Stimulated activated CD8-positive, alpha-beta memory T cell treated with anti-CD3 and anti-CD28 coated beads, Interleukin-2, amount 100 ng/mL, for 1 hour (primary cell): Measurements from ENCODE around the gene ACSF2.

Source experiments
- DNase-seq, 2 donors: peaks; one replicate each; pipeline ENCODE4 v3.0.0-alpha.2; 2020; ENCODE audit warnings: low read depth in 2 of 2

The ACSF2 gene

DNA sequence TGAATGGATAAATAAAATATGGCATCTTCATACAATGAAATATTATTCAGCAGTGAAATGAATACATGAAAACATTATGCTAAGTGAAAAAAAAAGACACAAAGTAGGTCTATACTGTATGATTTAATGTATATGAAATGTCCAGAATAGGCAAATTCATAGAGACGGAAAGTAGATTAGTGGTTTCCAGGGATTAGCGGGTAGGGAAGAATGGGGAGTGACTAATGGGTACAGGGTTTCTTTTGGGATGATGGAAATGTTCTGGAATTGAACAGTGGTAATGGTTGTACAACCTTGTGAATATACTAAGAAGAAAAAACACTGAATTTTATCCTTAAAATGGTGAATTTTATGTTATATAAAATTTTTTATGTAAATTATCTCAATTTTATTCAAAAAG, 73.7 kb downstream of the ACSF2 start:
- DNase-seq: no peak

DNA sequence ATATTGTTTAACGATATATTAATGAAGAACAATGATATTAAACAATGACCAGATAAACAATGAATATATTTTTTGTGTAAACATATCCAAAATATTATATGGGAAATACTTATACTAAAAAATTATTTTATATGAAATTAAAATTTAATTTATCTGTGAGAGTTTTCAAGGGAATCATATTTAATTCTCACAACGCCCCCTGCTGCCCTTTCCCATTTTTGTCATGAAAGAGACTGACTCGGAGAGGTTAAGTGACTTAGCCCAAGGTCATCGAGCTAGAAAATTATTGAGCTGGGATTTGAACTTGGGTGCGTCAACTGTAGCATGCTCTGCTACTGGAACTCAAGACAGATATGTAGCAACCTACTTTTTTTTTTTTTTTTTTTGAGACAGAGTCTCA, 75.0 kb downstream of the ACSF2 start:
- no peak for DNase-seq

DNA sequence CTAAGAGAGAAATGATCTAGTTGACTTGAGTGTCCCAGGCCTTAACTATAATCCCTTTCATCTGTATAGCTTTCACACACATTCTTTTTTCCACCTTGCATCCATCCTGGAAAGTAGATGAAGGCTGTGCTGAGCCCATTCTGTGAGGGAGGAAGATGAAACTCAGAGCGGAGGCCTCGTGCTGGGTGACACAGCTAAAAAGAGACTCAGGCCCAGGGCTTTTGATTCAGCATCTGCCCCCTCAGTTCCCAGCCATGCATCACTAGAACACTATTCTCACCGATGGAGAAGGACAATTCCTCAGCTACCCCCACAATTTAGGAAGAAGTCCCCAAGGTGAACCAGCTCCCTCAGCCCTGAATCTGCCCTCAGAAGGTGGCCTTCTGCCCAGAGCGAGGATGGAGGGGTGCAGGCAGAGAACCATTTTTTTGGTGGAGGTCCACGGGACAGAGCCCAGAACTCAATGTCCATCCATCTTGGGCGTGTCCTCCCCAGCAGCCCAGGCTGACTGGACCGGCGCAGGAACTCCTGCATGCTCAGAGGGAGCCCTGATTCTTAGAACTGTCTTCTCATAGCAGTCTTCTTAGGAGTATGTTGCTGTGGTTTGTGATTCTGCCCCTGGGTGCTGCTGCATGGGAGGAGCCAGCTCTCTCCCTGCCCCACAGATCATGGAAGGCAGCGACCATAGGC, 76.4 kb downstream of the ACSF2 start:
- no peak for DNase-seq

DNA sequence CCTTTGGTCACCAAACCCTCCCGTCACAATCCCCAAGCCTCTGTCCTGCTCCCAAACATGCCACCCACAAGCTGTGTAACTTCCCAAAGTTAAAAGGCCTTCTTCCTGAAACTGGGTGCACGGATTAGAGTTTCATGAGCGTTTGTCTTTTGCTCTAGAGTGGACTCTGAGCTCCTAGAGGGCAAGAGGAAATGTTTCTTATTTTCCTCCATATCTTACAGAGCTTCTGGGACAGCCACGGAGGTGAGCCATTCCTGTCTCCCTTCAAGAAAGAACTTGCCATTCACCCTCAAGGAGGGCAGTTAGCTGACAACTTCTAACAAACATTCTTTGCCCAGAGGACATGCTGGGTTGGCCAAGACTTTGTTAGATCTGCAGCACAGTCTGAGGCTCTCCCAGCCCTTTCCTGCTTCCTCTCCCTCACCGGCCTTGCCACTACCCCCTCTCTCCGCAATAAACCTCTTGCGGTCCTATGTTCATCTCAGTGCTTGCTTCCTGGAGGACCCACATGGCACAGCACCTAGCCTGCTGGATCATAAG, 79.6 kb downstream of the ACSF2 start:
- no peak for DNase-seq

DNA sequence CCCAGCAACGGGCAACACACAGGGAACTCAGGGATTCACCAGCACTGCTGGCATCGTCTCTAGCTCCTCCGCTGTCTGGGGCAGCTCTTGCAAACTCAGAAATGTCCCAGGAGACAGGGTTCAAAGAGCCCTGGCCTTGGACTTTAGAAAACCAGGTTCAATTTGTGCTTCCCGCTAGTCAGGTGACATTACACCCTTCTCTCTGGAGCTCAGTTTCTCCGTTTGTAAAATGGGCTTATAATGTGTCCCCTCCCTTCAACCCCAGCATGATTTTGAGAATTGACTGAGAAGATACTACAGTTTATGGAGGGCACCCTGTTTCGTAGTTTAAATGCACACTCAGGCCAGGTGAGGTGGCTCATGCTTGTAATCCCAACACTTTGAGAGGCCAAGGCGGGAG, 80.3 kb downstream of the ACSF2 start:
- DNase-seq: no peak

DNA sequence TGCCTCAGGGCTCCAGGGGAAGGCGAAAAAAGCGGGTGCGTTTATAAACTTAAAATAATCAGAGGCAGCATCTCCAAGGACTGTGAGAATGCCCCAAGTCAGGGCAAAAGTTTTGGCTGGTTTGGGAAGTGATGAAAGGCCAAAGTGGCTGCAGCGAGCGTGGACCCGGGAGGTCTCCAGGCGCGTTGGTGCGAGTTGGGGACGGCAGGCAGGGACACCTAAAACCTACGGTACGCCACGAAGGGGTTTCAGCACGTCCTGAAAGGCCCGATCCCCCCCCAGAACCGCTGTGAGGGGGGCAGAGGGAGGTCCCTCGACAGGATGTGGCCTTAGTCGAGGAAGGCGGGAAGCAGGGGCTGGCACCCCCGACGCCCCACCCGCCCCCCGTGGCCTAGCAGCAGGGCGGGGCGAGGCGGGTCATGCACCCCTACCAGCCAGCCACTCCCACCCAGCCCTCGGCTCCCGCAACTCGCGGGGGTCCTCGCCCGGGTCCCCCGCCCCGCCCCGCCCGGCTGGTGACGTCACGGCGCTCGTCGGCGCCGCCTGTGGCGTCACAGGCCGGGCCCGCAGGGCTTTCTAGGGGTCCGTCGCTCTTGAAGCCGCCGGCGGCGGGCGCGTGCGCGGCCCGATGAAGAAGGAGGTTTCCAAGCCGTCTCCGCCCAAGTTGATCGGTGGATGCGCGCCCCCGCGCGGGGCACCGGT, 82.0 kb downstream of the ACSF2 start, which contains the start of gene MYCBPAP:
Gene MYCBPAP, plus strand, starts transcription at position 569 of the 702 bp plus-strand sequence. CDS start 236 bp downstream, outside the sequence.
- peak; percentile 34 to 69 for DNase-seq

DNA sequence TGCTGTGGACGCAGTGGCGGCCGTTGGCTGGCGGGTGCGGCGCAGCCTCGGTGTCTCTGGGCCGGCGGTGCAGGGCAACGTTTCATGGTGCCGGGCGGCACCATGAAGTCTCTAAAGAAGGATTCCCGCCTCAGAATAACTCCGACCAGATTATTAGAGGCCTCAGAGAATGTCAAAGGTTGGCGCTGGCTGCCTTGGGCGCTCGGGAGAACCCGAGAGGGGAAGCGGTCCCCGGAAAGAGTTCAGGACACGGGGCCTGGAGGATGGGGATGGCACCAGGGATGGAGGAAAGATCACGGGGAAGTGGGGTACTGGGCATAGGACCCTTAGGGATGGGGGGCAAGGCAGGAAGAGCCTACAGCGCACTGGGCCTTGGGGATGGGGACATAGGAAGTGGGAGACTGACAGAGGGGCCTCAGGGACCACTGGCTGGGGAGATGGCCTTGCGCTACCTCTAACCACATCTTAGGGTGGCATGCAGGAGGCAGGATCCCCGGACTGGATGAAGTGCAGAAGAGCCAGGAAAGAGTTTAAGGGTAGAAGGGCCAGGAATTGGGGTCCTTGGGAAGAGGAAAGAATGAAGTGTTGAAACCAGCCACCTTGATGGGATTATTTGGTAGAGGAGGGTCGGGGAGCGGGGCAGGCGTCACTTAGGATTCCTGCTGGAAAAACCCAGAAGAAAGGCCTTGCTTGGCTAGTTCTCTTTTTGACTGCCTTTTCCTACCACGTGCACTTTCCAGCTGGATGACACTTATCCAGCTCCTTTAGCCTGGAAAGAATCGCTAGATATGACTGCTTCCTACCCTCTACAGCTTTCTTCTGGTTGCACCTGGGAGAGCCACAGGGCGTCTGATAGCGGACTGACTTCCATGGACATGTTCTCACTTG, 82.8 kb downstream of the ACSF2 start:
- DNase-seq: no peak

DNA sequence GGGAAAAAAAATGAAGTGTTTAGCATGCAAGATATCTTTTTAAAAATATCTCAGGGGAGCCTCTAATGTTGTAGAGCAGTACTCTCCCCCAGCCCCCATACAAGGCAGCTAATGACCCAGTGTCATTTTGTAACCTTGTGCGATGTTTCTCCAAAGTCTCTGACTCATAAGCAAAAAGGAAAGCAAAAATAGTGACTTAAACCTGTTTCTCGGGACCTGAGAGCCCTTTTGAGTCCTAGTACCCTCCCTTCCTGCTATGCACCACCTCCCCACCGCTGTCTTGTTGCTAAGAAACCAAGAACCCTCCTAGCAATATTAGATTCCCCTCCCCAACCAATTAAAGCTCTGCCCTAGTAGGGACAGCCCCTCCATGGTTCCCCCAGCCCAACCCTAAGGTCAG, 85.0 kb downstream of the ACSF2 start:
- DNase-seq: no peak

DNA sequence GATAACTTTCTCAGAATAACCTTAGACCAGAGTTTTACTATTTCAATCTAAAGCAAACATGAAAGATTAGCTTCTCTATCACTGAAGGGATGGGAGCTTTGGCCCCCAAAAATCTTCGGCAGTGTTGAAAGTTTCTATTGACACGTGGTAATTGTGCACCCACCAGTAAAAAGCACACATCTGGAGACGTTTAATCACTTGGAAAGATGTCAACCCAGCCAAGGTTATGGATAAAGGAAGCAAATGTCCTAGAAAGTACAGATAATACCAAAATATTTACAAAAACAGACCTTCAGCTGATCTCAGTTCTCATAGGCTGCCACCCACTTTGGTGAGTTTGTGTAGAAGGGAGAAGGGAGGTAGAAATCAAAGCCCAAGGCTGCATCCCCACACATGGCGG, 87.5 kb downstream of the ACSF2 start:
- DNase-seq: no peak

DNA sequence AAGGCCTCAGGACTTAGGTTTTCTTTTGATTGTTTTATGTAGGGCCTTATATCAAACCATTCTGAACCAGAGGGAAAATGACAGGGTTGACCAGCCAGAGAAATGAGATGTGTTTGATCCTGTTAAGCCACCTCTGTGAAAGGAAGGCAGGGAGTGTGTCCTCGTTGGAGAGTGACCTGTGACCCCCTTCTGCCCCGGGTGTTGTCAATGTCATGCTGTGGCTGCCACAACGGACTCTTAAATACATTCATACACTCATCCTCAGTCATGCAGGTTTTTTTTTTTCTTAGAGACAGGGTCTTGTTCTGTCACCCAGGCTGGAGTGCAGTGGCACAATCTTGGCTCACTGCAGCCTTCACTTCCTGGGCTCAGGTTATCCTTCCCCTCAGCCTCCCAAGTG, 88.4 kb downstream of the ACSF2 start:
- no peak for DNase-seq

DNA sequence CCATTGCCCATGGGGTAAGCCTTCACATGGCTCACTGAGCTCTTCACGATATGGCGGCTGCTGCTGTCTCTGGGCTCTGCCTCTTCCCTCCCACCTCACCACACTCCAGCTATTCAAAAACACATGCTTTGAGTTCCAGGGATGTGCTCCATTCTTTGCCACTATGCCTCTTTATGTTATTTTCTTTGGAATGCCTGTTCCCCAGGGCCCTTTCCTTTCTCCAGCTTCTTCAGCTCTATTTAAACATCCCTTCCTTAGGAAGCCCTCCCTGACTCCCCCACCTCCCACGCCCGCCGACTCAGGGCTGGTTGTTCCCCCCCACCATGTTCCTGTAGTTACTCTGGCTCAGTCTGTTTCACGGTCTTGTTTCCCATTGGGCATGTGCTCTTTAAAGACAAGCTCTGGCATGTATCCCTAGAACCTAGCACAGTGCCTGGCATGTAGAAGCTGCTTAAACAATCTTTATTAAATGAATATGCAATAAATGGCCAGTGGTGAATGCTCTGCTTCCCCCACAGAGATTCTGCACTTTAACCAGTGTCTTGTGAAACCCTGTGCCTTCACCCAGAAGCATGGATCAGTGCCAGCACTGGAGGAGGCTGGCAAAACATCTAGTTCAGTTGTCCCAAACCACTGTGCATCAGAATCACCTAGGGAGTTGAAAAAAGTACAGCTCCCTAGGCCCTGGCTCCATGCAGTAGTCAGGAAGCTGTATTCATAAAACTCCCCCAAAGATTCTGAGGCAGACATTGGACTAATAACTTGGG, 89.1 kb downstream of the ACSF2 start:
- DNase-seq: no peak

DNA sequence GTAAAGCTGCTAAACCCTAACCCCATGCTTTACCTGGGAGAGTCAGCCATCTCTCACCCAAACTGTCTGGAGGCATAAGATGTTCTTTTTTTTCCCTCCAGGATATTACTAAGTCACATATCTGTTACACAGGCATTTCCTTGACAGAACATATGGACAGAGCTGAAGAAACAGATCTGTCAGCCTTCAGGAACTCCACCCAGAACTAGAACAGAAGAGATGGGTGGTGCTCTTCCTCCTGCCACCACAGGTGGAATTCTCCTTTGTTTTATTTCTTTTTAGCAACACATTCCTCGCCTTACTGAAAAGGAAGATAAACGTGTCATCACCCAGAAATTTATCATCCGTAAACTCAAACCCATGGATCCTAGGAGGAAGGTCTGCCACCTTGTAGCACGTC, 91.0 kb downstream of the ACSF2 start:
- no peak for DNase-seq

DNA sequence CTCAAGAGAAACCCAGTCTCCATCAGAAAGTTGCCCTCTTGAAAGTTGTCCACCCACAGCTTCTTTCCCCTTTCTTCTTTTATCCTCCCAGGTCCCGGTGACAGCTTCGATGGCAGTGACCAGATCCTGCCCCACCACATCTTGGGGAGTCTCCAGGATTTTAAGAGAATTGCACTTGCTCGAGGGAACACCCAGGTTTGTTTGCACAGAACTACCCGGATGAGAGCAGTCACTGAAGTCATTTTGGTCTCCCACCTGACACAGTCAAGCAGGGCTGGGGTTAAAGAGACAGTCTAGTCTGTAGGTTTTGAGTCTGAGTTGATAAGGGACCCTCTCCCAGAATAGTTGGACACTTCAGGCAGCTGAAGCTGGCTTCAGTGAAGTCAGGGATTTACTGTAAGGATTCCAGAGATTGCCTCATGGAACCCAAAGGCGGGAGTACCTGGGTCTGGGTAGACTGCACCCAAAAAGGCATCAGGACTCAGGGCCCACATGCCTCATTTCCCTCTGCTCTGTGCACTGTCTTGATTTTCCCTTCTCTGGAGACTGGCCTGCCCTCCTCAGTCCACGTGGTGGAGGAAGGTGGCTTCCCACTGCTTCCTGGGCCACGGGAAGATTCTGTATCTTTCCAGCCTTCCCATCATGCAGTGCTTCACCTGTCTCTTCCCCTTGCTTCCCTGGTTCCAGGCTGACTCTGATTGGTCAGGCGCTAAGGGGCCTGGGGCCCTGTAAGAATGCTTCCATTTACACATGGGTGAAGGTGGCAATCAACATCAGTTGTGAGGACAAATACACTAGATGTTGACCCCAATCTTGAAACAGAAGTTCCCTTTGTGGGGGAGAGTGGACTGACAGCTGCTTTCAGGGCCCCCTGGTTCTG, 91.7 kb downstream of the ACSF2 start:
- DNase-seq: no peak

DNA sequence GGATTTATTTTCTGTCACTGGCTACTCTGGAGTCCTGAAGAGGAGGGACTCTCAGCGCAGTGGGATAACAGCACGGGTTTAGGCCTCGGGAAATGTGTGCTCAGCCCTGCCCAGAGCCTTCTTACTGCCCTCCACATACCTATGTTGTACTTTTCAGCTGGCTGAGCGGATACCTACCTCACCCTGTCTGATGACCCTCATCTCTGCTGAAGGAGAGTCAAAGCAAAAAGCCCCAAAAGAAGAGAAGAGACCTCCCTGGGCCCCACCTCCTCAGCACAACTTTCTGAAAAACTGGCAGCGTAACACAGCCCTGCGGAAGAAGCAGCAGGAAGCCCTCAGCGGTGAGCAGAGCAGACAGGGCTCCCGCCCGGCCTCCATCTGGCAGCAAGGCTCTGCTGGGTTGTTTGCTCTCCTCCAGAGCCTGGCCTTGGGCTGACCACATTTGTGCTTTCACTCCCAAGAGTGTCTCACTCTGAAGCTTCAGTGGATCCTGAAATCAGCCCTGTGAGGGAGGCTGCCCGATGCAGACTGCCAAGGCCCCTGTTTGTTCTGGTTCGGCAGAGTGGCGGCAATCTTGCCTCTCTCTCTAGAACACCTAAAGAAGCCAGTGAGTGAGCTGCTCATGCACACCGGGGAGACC, 92.5 kb downstream of the ACSF2 start:
- no peak for DNase-seq

DNA sequence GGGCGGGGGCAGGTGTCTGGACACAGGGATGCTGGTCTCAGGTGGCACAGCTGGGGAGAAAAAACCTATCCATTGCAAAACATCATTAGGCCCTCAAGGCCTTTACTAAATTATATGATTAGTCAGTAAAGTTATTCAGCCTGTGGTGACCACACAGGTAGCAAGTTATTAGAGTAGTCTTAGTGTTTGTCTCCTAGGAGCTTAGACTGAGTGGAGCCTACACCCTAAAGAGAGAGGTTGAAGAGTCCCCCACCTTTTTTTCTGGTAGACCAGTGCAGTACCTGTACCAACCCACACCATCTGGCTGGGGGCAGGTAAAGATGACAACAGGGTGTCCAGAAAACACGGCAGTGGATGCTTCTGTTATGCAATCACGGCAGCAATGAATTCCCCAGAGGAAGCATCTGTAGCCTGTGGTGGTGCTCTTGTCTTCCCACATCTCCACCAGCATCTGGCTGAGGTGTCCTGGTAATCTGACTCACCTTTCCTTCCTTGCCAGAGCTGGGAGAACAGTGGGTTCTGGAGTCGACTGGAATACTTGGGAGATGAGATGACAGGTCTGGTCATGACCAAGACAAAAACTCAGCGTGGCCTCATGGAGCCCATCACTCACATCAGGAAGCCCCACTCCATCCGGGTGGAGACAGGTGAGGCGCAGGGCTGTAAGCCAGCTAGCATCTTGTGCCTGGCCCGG, 93.3 kb downstream of the ACSF2 start:
- DNase-seq: no peak

DNA sequence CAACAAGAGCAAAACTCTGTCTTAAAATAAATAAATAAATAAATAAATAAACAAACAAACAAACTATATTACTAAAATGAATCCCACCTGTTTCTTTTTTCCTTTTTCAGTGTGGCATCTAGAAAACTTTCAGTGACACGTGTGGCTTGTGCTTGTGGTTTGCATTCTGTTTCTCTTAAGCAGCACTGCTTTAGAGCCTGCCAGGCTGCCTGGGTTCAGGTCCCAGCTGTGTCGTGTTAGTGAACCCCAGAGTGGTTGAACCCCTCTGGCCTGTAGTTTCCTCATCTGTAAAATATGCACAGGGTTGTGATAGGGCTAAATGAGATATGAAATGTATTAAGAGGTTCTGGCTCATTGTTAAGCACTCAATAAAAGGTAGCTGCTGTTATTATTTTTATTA, 94.5 kb downstream of the ACSF2 start:
- DNase-seq: no peak

DNA sequence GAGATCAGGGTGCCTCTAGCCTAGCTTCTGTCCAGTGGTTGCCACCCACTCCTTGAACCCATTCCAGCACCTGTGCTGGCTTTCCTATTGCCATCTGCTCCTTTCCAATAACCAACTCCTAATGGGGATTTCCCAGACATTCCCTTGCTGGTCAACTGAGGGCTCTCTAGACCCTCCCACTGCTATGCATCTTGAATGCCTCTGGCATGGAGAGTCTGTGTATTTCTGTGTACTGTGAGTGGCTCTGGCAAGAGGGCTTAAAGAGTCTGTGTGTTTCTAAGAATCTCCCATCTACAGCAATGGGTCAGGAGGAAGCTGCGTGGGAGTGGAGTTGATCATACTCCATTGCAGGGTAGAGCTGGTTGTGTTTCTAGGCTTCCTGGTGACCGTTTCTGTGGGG, 95.5 kb downstream of the ACSF2 start:
- DNase-seq: no peak

DNA sequence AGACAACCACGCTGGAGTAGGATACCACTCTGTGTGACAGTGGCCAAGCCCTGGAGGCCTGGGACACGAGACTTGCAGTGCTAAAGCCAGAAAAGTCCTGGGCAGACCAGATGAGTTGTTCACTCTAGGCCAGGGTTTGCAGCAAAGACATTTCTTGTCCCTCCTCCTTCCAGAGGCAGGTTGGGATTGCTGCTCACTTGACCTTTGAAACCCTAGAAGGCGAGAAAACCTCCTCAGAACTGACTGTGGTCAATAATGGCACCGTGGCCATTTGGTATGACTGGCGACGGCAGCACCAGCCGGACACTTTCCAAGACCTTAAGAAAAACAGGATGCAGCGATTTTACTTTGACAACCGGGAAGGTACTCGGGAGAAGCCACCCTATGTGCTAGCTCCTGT, 96.7 kb downstream of the ACSF2 start:
- DNase-seq: no peak

DNA sequence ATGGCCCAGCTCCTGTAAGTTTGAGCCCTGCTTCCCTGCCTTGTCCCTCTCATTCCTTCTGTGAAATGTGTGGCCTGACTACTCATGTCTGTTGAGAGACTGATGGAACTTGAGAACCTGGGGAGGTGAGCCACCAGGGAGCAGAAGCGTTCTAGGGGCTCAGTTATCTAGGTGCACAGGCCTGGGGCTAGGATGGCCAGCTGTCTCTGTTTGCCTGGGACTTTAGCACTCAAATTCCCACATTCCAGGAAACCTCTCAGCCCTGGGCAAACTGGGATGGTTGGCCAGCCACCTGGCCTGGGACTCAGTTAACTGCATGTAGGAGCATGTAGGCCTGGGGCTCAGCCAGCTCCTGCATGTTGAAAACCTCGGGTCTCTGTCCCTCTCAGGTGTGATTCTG, 97.2 kb downstream of the ACSF2 start:
- DNase-seq: no peak
